PFSK-1 (cell line): ENCODE results near the gene LINGO3.

ENCODE experiments used
- FOXP2 ChIP-seq: optimal IDR thresholded peaks from 2 replicates; pipeline ENCODE3; 2011; ENCODE audit warnings: borderline replicate concordance, control low read depth, inconsistent platforms; ENCODE audit not compliant: insufficient read depth; ENCODE audit errors: extremely low read length, extremely low read depth
- POLR2AphosphoS5 ChIP-seq: IDR thresholded peaks from 2 replicates; pipeline ENCODE4 v1.6.1; 2012; ENCODE audit warnings: low read depth, mild to moderate bottlenecking, control low read depth, low read length, moderate library complexity
- REST ChIP-seq, 2 experiments: IDR thresholded peaks; 2 replicates each; pipeline versions ENCODE4 v1.6.1 to v1.8.0; 2011 to 2012; ENCODE audit warnings: low read depth in 2 of 2, low read length in 2 of 2, control low read depth in 1 of 2, inconsistent platforms in 1 of 2, mild to moderate bottlenecking in 1 of 2, moderate library complexity in 1 of 2; ENCODE audit not compliant: insufficient read depth in 1 of 2
- SIN3A ChIP-seq: IDR thresholded peaks from 2 replicates; pipeline ENCODE4 v1.6.1; 2012; ENCODE audit warnings: mild to moderate bottlenecking, low read length, moderate library complexity, borderline replicate concordance; ENCODE audit not compliant: insufficient read depth
- TAF1 ChIP-seq: IDR thresholded peaks from 2 replicates; pipeline ENCODE4 v1.6.1; 2012; ENCODE audit warnings: low read length, control low read depth, borderline replicate concordance; ENCODE audit not compliant: insufficient read depth

LINGO3 gene

GRCh38 chr19:2343289-2343982 is 35.5 kb upstream of the LINGO3 start:
- TF ChIP-seq POLR2AphosphoS5 (no peak), SIN3A (no peak), FOXP2 (no peak), REST (IDR thresholded peaks at IDR 0.05; ENCODE audit: insufficient read depth in 1 of 2, low read depth in 2 of 2, low read length in 2 of 2) (no peak), TAF1 (no peak)

- TF ChIP-seq FOXP2 (no peak), TAF1 (no peak), SIN3A (no peak), POLR2AphosphoS5 (no peak), REST (IDR thresholded peaks at IDR 0.05; ENCODE audit: insufficient read depth in 1 of 2, low read depth in 2 of 2, low read length in 2 of 2) (no peak)
Measured at GRCh38 chr19:2342656-2343288, 34.8 kb upstream of the LINGO3 start.

GRCh38 chr19:2341982-2342381 is 34.0 kb upstream of the LINGO3 start:
- TF ChIP-seq POLR2AphosphoS5 (no peak), SIN3A (no peak), FOXP2 (no peak), REST (IDR thresholded peaks at IDR 0.05; ENCODE audit: insufficient read depth in 1 of 2, low read depth in 2 of 2, low read length in 2 of 2) (no peak), TAF1 (no peak)

- TF ChIP-seq REST (IDR thresholded peaks at IDR 0.05; ENCODE audit: insufficient read depth in 1 of 2, low read depth in 2 of 2, low read length in 2 of 2): no peak
Measured at GRCh38 chr19:2341244-2341751, 33.3 kb upstream of the LINGO3 start.
